Activated CD8-positive, alpha-beta memory T cell treated with anti-CD3 and anti-CD28 coated beads for 36 hours (primary cell): ENCODE measurements around the gene MAP4K5. TPM values are rescaled to one million over a fixed set of nuclear protein-coding genes. Genes with fewer than 3 reads are reported as not detected.

Experiments
- CTCF ChIA-PET: fragments of 350-600 bp; sonication (Branson Sonifier 250); formaldehyde crosslinking; loops from one replicate; lab custom pipeline; 2021; ENCODE audit warnings: antibody characterized with exemption; lab: Charles Lee
- POLR2A ChIA-PET: fragments of 350-600 bp; sonication (Branson Sonifier 250); formaldehyde crosslinking; loops from one replicate; lab custom pipeline; 2021; ENCODE audit warnings: antibody characterized with exemption; lab: Charles Lee
- total RNA-seq, 2 experiments: library from RNA; stranded (reverse); gene quantifications; one replicate each; pipeline ENCODE4 v1.2.3, GENCODE V29; 2021

Gene MAP4K5
- total RNA-seq, 2 experiments from 2014 or later: 32.3 to 32.7 TPM

DNA sequence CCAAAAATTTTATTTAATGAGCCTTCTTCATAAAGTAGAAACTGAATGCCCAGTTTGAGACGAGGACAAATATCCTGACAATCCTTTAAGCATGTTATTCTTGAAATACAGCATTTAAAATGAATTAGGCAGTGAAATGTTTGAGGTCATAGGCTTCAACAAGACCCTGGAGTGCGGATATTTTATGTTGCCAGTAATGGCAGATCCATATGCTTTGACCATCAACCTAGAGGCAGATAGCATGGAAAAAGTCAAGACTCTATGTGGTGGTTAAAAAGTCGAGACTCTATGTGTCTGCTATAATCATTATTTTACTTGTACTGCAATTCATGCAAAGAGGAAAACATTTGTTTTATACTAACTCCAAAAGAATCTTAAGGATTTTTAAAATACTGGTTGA, 2.0 kb upstream of the MAP4K5 start:
- POLR2A ChIA-PET: no interaction called here
- CTCF ChIA-PET: no interaction called here

DNA sequence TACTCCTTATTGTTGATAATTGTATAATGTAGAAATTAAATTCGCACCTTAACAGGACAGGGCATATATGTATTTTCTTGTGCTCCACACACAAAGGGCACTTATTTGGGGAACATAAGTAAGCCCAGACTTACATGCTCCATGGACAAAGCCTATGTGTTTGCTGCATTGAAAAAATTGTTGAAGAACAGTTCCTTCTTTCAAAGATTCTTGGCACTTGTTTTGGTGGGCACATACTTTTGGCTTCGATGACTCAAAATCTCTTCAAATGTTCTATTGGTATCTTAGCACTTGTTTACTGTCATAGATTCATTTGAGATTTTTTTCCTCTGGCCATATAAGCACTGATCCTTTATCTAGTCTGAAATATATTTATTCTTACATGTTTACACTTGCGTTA, 1.4 kb upstream of the MAP4K5 start:
- ChIA-PET CTCF (no interaction called here), POLR2A (no interaction called here)

DNA sequence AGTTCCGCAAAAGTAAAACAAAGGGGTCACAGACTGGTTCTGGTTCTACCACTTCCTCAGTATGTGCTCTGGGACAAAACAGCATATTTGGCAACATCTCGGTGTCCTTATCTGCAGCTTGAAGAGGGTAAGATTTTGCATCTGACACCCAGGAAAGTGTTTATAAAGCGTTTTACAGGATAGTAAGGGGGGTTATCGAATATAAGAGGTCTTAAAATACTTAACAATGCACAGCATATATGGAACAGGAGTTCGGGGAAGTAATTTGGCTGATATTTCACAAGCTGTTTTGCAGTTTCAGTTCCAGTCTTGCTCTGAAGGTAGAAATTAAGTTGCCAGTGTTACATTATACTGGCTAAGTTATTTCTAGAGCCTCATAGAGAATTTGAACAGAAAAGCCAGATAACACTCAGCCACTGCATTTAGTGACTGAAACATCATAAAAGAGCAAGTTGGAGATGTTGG, 904 bp upstream of the MAP4K5 start:
- ChIA-PET POLR2A (no interaction called here), CTCF (no interaction called here)

DNA sequence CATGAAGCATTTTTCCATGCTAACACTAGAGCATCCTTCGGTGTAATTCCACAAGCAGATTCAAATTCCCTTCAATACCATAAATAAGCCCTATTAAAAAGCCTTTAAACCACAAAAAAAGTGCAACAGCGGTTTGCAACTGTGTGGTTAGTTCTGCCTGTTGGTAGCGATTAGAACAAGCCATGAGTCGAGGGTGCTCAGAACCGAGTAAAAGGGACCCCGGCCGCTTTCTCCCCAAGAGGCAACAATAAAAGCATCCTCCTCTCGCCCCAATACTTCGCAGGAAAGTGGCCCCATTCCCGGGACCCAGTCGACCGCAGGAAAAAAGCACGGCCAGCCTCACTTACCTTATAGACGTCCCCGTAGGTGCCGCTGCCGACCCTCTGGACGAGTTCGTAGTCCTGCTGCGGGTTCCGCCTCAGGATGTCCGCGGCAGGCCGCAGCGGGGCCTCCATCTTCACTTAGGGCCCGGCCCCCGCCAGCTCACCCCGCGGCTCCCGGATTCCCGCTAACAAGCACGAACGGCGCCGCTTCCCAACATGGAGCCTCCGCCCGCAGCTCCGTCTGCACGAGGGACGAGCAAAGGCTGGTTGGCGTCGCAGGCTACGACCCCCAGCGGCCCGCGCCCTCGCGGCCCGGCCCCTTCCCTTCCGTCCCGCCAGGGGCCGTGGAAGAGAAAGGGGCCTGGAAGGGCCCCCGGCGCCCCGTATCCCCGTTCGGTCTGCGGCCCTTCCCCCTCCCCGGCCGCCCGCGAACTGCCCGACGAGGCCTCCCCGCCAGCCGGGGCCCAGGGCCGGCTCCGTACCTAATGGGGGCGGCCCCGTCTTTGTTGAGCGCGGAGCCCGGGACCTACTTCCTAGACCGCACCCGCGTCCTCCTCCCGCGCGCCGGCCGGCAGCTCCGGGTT, 521 bp downstream of the MAP4K5 start:
- POLR2A ChIA-PET: interaction anchor here (0.9 to 2.0 kb wide), 3 partner anchors 10 to 680 kb away, joined by 3 to 6 read pairs (median 3); partner anchors contain the start of gene DMAC2L
- CTCF ChIA-PET: interaction anchor here (0.6 to 1.6 kb wide), 5 partner anchors 9 to 494 kb away, joined by 3 to 9 read pairs (median 5); no protein-coding TSS in a partner anchor

DNA sequence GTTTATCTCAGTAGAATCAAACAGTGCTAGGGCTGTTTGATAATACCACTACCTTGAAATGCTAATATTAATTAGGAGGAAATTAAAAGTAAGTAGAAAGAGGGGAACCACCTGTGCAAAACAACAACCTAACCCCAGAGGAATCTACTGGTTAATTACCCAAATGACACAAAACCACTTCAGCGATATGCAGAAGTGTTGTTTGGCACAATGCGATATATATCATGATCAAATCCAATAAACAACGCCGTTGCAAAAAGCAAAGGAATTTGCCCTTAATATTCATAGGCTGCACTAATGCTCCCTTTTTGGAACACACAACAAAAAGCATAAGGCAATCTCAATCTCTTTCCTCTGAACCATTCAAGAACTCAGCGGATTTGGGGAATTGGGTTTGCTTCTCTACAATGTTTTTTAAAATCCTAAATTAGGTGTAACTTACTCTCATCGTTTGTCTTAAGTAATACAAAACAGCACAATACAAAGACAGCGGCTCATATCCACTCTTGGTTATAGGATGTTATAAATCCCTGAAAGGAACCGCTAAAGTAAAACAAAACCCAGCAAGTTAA, 1.5 kb downstream of the MAP4K5 start:
- ChIA-PET CTCF (no interaction called here), POLR2A (interaction anchor here (2.0 kb wide), 1 partner anchor 9 kb away, joined by 6 read pairs; no protein-coding TSS in a partner anchor)

DNA sequence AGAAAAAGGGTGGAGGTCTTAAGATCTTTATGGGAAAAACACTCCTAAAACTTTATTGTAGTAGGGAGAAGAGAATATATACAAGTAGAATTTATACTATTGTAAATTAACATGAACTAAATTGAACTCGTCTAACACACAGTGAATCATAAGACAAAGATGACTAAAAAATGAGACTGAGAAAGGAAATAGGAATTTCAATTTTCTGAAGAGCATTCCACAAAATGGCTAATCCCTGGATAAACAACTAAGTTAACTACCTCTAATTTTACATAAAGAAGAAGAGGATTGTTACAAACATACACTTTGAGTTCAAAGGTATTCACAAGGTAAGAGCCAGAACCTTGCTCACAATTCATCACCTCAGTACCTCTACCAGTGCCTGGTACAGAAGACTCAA, 2.0 kb downstream of the MAP4K5 start:
- ChIA-PET POLR2A (no interaction called here), CTCF (no interaction called here)

DNA sequence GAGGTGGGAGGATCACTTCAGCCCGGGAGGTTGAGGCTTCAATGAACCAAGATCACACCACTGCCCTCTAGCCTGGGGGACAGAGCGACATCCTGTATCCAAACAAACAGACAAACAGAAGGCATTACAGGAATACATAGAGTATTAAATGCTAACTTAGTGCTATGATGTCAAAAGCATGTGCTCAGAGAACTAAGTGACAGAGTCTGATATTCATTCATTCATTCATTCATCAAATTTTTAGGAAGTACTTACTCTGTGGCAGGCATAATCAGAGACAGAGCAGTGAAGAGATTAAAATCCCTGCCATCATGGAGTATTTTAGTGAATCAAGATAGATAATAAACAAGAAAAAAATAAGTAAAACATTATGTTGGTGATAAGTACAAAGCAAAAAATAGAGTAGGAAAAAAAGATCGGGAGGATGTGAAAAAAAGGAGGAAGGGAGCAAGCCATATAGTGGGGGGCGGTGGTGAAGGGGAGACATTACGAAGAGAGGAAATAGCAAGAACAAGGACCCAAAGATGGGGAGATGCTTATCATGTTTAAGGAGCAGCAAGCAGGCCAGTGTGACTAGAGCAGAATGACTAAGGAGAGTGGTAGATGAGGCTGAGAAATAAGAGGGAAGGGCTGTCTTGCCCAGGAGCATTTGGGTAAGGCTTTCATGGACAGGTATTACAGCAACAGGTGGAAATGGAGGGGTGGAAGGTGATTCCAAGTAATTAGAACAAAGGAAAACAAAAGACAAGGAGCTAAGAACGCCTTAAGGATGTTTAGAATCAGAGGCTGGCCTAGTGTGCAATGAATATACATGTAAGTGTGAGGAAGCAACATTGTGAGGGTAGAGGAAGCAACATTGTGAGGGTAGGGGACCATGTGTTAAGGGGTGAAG, 2.8 kb downstream of the MAP4K5 start:
- ChIA-PET CTCF (no interaction called here), POLR2A (no interaction called here)

DNA sequence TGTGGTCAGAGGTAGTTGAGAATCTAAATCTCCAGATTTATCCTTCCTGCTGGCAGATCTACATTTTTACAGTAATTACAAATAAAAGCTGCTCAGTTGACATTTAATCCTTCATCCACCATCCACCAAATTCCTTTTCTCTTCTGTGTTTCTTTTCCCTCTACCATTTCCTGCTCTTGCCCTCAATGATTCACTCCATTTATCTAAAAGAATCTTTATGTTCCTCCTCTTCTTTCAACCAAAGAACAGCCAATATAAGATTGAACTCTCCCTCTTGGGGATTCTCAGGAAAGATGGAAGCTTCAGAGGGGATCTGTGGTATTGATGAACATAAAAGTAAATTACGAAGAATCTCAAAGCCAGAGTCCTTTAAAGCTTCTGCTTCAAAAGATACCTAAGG, 4.4 kb downstream of the MAP4K5 start:
- CTCF ChIA-PET: interaction anchor here (0.6 kb wide), 2 partner anchors 27 to 205 kb away, joined by 3 to 4 read pairs; no protein-coding TSS in a partner anchor
- POLR2A ChIA-PET: interaction anchor here (0.6 kb wide), 2 partner anchors 83 to 127 kb away, joined by 3 to 5 read pairs; no protein-coding TSS in a partner anchor

DNA sequence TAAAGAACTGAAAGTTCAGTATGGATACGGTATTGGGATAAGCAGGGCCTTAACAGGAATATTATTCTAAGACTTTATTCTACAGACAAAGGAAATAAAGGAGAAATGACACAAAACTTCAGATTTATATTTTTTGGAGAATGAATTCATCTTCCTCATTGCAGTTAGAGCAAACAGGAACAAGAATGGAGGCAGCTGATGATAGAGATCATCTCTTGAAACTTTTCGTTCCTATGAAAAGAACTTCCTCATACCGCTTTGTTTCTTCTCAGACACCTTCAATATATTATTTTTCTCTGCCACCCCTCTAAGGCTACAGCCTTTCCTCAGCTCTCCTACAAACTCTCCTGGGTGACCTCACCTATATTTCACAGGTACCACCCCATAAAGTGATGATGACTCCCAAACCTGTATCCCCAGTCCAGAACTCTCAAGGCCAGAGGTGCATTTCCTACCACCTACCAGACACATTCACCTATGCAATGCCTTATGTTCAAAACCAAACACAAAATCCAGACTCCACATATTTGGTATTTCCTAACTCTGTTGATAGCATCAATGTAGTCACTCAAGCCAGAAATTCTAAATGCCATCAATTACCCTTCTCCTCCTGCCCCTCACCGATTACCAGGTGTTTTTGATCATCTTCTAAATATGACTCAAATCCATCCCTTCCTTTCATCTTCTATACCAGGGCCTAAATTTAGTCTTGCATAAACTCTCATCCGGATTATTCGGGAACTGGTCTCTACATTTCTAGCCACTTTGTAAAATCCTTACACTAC, 7.4 kb downstream of the MAP4K5 start:
- CTCF ChIA-PET: no interaction called here

DNA sequence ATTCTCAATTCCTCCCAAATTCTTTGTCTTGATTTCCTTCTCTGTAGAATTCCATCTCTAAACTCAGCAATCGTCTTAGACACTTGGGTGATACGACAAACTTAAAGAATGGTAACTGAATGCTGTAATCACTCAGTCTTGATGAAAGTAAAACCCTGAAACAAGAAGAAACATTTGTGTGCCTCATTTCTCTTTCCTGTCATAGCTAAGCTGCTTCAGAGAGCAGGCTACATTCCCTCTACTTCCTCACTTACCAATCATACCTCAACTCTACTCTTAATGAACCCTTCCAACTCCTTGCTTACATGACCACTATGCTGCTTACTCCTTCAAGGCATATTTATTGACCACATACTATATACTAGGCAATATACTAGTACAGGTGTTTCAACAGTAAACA, 8.3 kb downstream of the MAP4K5 start:
- ChIA-PET POLR2A (interaction anchor here (0.5 kb wide), 1 partner anchor 71 kb away, joined by 3 read pairs; no protein-coding TSS in a partner anchor), CTCF (no interaction called here)

More for the DNA sequence above, 7.4 kb downstream of the MAP4K5 start:
- POLR2A ChIA-PET: interaction anchor here (0.5 kb wide), 1 partner anchor 72 kb away, joined by 4 read pairs; no protein-coding TSS in a partner anchor

DNA sequence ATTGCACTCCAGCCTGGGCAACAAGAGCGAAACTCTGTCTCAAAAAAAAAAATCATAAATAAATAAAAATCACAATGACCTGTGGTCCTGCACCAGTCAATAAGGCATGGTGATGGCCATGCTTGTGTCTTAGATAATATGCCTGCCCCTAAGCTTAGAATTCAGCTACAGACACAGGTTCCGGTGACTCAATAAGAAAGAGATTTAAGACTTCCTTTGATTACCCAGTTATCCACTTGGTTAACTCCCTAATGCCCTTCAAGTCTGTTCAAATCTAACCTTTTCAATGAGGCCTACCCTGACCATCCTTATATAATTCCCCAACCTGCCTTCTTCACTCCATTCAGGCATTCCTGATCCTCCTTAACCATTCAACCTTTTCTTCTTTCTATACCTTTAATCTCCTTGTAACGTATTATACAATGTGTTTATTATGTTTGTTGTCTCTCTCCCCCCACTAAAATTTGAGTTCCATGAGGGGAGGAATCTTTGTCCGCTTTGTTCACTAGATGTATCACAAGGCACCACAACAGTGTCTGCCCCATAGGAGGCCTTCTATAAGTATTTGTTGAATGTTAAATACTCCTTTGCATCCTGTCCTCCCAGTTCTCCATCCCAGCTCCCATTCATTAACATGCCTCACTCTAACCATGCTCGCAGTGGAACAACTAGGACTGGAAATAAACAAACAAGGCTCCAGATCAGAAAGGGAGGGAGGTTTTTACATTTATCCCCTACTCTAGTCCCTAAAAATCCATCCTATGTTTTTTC, 8.9 kb downstream of the MAP4K5 start:
- POLR2A ChIA-PET: no interaction called here
- CTCF ChIA-PET: interaction anchor here (1.1 kb wide), 1 partner anchor 8 kb away, joined by 6 read pairs; the partner anchor contains the start of gene MAP4K5

DNA sequence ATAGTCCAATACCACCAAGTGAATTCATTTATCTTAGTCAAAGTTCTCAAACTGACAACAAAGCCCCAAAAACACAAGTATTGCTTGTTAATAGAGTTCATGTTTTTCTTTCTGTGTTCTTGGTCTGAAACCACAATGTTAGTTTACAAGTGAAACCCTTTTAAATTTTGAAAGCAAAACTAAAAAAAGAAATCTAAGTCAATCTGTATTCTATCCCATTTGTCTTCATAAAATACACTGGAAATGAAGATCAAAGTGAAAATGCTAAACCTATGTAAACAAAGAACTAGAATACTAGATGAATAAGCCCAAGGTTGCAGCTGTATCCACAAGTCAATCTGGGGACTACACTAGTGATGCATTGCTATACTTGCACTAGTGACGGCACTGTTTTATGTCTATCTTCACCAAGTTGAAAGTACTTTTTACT, 10.4 kb downstream of the MAP4K5 start:
- ChIA-PET CTCF (interaction anchor here (0.5 to 1.5 kb wide), 5 partner anchors 10 to 260 kb away, joined by 3 to 4 read pairs (median 3); partner anchors contain the start of gene MAP4K5), POLR2A (interaction anchor here (0.6 to 1.3 kb wide), 2 partner anchors 10 to 920 kb away, joined by 6 read pairs; partner anchors contain the start of gene MAP4K5)

DNA sequence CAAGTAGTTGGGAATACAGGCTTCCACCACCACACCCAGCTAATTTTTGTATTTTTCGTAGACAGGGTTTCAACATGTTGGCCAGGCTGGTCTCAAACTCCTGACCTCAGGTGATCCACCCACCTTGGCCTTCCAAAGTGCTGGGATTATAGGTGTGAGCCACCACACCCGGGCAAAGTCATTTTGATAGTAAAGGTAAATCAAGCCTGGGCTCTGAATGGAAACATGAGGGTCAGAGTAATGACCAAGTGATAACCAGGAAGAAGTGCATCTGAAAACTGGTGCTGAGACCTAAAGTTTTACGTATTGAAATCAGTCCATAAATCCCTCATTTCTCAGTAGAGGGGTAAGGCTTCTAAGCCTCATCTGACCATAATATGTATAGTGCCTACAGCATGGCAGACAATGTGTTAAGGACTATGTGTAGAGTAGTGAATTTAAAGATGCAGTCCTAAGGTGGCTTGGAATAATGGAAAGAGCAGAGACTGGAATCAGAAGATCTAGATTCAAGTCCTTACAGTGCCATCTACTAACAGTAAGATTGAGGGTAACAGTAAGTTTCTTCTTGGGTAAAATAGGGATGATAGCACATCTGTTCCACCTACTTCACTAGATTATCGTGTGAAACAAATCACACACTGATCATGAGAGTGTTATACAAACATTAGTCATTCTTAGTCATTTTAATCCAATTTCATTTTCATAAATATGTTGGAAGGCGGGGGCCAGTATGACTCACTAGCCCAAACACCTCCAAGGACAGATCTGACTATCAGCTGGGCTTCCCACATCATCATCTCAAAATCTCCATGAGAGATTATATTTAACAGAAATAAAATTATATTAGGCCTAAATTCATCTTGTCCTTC, 11.2 kb downstream of the MAP4K5 start:
- CTCF ChIA-PET: interaction anchor here (0.5 to 1.5 kb wide), 2 partner anchors 11 to 216 kb away, joined by 3 to 4 read pairs; partner anchors contain the start of gene MAP4K5
- POLR2A ChIA-PET: interaction anchor here (1.3 kb wide), 1 partner anchor 11 kb away, joined by 6 read pairs; the partner anchor contains the start of gene MAP4K5

DNA sequence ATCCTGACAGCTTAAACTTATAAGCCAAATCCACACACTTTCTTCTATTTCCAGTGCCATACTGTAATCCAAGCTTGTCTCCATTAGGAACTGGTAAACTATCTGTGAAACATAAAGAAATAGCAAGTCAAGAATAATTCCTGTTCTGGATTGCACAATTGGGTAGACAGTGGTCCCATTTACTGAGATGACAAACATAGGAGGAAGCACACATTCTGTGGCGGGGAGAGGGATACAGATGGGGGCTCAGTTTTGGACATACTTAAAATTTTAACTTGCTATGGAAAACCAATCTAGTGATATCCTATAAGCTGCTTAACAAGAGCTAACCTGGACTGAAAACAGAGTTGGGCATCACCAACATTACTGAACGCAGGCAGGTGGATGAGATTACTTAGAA, 16.3 kb downstream of the MAP4K5 start:
- ChIA-PET POLR2A (no interaction called here), CTCF (no interaction called here)

DNA sequence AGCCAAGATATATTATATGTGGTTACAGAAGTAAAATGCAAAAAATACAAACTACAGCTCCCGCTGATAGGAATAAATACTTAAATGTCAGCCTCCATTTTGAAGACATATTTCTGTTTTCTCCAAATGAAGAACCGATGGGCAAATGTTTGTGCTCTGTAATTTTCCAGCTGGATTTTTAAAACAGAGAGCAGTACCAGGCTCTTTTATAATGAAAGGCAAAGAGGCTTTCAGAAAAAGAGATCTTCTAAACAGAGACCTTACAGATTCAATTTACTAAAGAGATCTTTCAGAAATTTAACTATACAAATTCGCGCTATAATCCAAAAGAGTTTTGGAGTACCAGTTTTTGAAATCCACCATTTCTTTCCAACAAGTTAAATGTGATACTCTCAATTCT, 19.9 kb downstream of the MAP4K5 start:
- ChIA-PET POLR2A (no interaction called here), CTCF (no interaction called here)

DNA sequence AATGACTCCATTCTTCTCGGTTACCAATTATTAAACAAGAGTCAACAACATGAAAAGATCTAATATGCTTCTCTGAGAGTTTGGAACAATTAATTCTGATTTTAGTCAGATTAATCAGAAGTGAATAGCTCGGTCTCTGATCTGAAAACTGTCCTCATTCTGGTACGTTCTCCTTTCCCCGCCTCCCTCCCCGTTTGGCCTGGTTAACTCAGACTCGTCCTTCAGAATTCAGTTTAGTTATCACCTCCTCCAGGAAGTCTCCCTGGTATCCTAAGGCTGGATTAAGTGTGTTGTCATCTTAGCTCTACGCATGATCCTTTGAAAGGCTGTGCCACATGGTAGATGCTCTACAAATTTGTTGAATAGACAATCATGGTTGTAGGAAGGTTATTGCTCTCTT, 22.2 kb downstream of the MAP4K5 start:
- POLR2A ChIA-PET: no interaction called here

More for the DNA sequence above, 22.2 kb downstream of the MAP4K5 start:
- CTCF ChIA-PET: no interaction called here
